Neural progenitor cell (in vitro differentiated cells): Measurements from ENCODE around the gene COLEC12.

Experiments
- EZH2 ChIP-seq: fragments of 200-600 bp; sonication (generic); IDR thresholded peaks from 2 replicates; pipeline ENCODE4 v1.6.1; 2017; ENCODE audit warnings: antibody characterized with exemption, mild to moderate bottlenecking, moderate library complexity
- TF ChIP-seq, protein P1 (sequence below): fragments of 200-600 bp; sonication (generic); IDR thresholded peaks from 2 replicates; pipeline ENCODE4 v1.5.1; 2017; ENCODE audit warnings: antibody characterized with exemption, mild to moderate bottlenecking

- TF ChIP-seq, protein P1, sequence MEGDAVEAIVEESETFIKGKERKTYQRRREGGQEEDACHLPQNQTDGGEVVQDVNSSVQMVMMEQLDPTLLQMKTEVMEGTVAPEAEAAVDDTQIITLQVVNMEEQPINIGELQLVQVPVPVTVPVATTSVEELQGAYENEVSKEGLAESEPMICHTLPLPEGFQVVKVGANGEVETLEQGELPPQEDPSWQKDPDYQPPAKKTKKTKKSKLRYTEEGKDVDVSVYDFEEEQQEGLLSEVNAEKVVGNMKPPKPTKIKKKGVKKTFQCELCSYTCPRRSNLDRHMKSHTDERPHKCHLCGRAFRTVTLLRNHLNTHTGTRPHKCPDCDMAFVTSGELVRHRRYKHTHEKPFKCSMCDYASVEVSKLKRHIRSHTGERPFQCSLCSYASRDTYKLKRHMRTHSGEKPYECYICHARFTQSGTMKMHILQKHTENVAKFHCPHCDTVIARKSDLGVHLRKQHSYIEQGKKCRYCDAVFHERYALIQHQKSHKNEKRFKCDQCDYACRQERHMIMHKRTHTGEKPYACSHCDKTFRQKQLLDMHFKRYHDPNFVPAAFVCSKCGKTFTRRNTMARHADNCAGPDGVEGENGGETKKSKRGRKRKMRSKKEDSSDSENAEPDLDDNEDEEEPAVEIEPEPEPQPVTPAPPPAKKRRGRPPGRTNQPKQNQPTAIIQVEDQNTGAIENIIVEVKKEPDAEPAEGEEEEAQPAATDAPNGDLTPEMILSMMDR, result no peak
- no peak for TF ChIP-seq EZH2
These were observed 109.6 kb downstream of the COLEC12 start for GRCh38 chr18:390741-391478.
